HG03175 (cell line): ENCODE measurements around the gene COA6.
A peak's percentile ranks its signal among the peaks of the same experiment; 100 is the strongest.

Source experiments
- ATAC-seq: cut with Tn5 transposase; IDR thresholded peaks from one replicate; pipeline ENCODE4 v1.9.1; 2021; ENCODE audit warnings: mild to moderate bottlenecking, moderate library complexity; ENCODE audit not compliant: unreplicated experiment

COA6 gene

GRCh38 chr1:234408757-234409156, 35.5 kb downstream of the COA6 start:
- ATAC-seq: no peak

GRCh38 chr1:234409328-234409727, 36.1 kb downstream of the COA6 start:
- no peak for ATAC-seq

DNA sequence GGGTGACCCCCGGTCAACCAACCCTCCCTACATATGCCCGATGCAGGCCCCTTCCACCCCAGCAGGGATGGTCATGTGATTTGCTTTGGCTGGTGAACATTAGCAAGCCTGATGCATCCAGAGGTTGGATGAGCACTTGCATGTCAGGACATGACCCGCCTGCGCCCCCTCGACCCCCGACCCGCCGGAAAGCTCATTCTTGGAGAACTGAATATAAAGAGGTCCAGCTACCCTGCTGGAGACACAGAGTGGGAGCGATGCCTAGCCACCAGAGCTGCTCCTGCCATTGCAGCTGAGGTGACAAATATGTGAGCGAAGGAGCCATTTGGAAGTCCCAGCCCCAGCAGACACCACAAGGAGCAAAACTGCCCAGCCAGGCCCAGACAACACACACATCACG, 39.6 kb downstream of the COA6 start:
- no peak for ATAC-seq

DNA sequence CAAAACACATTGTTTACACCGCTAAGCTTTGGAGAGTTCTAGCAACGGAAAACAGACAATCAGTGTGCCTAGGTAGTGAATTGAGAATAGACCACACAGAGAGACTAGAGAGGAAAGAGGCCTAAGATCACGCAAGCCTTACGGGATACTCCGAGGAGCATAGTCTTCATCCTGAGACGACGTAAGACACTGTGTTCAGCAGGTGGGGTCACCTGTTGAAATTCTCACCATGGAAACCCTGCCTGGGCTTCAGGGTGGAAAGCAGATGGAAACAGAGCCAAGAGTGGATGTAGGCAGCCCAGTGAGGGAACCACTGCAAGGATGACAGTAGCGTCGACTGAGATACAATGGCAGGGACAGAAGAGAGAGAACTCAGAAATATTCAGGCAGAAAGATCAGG, 40.2 kb downstream of the COA6 start:
- no peak for ATAC-seq

DNA sequence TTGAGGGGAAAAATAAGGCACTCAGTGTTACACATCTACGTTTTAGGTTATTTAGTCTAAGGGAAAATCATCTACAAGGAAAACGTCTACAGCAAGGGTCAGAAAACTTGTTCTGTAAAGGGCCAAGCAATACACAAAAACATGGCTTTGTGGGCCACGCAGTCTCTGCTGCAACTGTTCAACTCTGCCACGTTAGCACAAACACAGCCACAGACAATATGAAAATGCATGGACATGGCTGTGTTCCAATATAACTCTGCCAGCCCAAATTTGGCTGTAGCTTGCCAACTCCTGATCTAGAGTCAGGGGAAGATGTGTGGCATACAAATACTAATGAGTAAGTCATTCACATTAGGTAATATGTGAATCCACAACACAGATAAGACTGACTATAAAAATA, 40.7 kb downstream of the COA6 start:
- ATAC-seq: no peak

DNA sequence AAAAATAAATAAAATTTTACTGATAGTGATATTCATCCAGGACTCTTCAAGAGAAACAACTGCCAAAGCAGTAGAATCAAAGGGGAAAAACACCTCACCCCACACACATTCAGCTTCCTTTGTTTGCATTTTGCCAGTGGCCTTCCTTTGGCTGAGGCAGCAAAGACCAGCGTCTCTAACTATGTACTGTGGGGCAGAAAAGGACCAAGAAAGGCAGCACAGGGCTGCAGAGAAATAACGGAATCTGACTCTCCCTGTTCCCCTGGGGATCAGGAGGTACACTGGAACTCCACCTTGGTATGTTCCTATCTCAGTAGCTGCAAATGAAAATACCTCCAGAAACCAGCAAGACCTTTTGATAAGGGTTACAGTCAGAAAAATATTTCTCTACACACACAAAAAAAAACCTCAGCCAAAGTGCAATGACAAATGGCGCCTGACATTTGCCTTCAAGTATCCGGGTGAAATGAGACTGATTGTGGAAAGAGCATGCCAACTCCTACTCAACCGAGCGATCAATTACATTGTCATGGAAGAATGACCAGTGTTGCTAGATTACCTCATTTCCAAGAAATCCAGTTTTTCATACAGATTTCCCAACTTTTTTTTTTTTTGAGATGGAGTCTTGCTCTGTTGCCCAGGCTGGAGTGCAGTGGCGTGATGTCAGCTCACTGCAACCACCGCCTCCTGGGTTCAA, 54.8 kb downstream of the COA6 start:
- no peak for ATAC-seq

- ATAC-seq: no peak
These were observed 56.2 kb downstream of the COA6 start for GRCh38 chr1:234429434-234429806.

- ATAC-seq: no peak
These were observed 57.4 kb downstream of the COA6 start for GRCh38 chr1:234430691-234431090.

GRCh38 chr1:234431255-234431654, 58.0 kb downstream of the COA6 start:
- no peak for ATAC-seq

GRCh38 chr1:234433563-234434285, 60.5 kb downstream of the COA6 start:
- ATAC-seq: peak; percentile 58
